Loucy (cell line): ENCODE data around the gene RCE1.

Source experiments
- H2AFZ ChIP-seq: fragments of 200-600 bp; sonication (generic); 2 replicates; pipeline ENCODE4 v1.6.0; 2016; ENCODE audit warnings: antibody characterized with exemption, mild to moderate bottlenecking, low read length, moderate library complexity
- H3F3A ChIP-seq: fragments of 200-600 bp; 2 replicates; pipeline ENCODE4 v1.6.0; 2016; ENCODE audit warnings: antibody characterized with exemption, low read depth, mild to moderate bottlenecking
- H3K27me3 ChIP-seq: fragments of 200-600 bp; sonication (generic); 2 replicates; pipeline ENCODE4 v1.6.1; 2014; ENCODE audit warnings: low read length, mild to moderate bottlenecking; ENCODE audit not compliant: insufficient read depth, poor library complexity, severe bottlenecking
- H3K36me3 ChIP-seq: fragments of 200-600 bp; sonication (generic); 2 replicates; pipeline ENCODE4 v1.6.1; 2016; ENCODE audit warnings: low read length; ENCODE audit not compliant: insufficient read depth
- H3K4me1 ChIP-seq: fragments of 200-600 bp; sonication (generic); 2 replicates; pipeline ENCODE4 v1.5.1; 2014; ENCODE audit warnings: low read length, mild to moderate bottlenecking; ENCODE audit not compliant: insufficient read depth, poor library complexity, severe bottlenecking
- H3K4me2 ChIP-seq: fragments of 200-600 bp; sonication (generic); 2 replicates; pipeline ENCODE4 v1.6.0; 2014; ENCODE audit warnings: antibody characterized with exemption, low read length, low read depth, mild to moderate bottlenecking; ENCODE audit not compliant: poor library complexity, severe bottlenecking
- H3K4me3 ChIP-seq: fragments of 200-600 bp; sonication (generic); 2 replicates; pipeline ENCODE4 v1.5.1; 2014; ENCODE audit warnings: low read length, mild to moderate bottlenecking, mixed read lengths; ENCODE audit not compliant: poor library complexity, severe bottlenecking
- H3K79me2 ChIP-seq: fragments of 200-600 bp; sonication (generic); 2 replicates; pipeline ENCODE4 v1.6.1; 2014; ENCODE audit warnings: low read length; ENCODE audit not compliant: insufficient read depth
- H3K9ac ChIP-seq: fragments of 200-600 bp; sonication (generic); 2 replicates; pipeline ENCODE4 v1.6.0; 2014; ENCODE audit warnings: mild to moderate bottlenecking, low read depth, low read length, moderate library complexity; ENCODE audit not compliant: poor library complexity, severe bottlenecking
- H3K9me2 ChIP-seq: fragments of 200-600 bp; sonication (generic); replicated peaks from 2 replicates; pipeline ENCODE4 v1.6.1; 2016; ENCODE audit warnings: low read depth, low read length, mixed read lengths
- H3K9me3 ChIP-seq: fragments of 200-600 bp; sonication (generic); 2 replicates; pipeline ENCODE4 v1.6.1; 2014; ENCODE audit warnings: mild to moderate bottlenecking, antibody characterized with exemption, low read length, low read depth; ENCODE audit not compliant: insufficient read depth
- H4K20me1 ChIP-seq: fragments of 200-600 bp; sonication (generic); 2 replicates; pipeline ENCODE4 v1.6.0; 2014; ENCODE audit warnings: antibody characterized with exemption, low read length, mild to moderate bottlenecking; ENCODE audit not compliant: insufficient read depth, poor library complexity, severe bottlenecking
- EZH2phosphoT487 ChIP-seq: fragments of 200-600 bp; IDR thresholded peaks from 2 replicates; pipeline ENCODE4 v1.6.1; 2018; ENCODE audit warnings: antibody characterized with exemption, mild to moderate bottlenecking, moderate library complexity, borderline replicate concordance
- TF ChIP-seq, protein P1 (sequence below): fragments of 200-600 bp; sonication (generic); conservative IDR thresholded peaks from 2 replicates; pipeline ENCODE4 v1.5.1; 2014; ENCODE audit warnings: mild to moderate bottlenecking, antibody characterized with exemption, low read length

Gene RCE1

DNA sequence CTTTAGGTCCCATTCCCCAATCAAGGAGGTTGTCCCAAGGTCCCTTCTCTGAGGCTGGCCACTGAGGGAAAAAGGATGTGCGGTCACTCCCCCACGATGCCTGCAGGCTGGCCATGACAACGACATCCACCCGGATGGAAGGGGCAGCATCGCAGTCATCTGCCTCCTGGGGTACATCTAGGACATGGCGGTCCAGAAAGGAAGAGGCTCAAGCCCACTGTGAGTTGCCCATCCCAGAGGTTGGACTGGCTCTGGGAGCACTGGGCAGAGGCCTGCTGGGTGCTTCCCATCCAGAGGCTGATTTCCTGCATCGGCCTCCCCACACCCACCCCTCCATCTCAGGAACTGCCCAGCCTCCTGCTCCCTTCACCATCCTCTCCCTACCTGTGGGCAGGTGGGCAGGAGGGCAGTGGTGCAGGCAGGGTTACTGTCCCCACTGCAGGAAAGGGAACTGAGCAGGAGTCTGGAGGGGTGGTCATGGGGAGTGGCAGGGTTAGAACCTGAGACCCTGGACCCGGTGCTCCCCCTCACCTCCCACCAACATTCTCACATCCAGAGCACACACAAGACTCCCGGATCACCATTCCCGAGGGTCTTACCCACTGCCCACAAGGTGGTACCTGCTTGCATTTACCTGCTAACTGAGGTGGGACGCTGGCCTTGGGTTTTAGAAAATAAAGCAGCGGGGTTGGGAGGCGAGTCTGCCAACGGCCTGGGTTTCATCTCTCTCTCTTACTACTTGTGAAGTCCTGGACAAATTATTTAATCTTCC is 4.4 kb downstream of the RCE1 start:
- Histone ChIP-seq H2AFZ (no peak overlapping the region), H3K9ac (no peak overlapping the region), H3F3A (0 out of 2 replicates have a peak, but pooled peaks cover under 1% of the 10 kb centered on the region), H3K79me2 (peaks cover 31% of the 10 kb centered on the region), H4K20me1 (peaks cover 13% of the 10 kb centered on the region), H3K27me3 (no peaks in the 10 kb centered on the region), H3K36me3 (peaks cover 17% of the 10 kb centered on the region; the same call in 1 of the 2 replicates), H3K4me2 (no peak overlapping the region), H3K9me2 (no peaks in the 10 kb centered on the region), H3K4me3 (no peak overlapping the region), H3K4me1 (peaks cover 12% of the 10 kb centered on the region), H3K9me3 (no peaks in the 10 kb centered on the region)
- TF ChIP-seq EZH2phosphoT487: no peak
- TF ChIP-seq, protein P1, sequence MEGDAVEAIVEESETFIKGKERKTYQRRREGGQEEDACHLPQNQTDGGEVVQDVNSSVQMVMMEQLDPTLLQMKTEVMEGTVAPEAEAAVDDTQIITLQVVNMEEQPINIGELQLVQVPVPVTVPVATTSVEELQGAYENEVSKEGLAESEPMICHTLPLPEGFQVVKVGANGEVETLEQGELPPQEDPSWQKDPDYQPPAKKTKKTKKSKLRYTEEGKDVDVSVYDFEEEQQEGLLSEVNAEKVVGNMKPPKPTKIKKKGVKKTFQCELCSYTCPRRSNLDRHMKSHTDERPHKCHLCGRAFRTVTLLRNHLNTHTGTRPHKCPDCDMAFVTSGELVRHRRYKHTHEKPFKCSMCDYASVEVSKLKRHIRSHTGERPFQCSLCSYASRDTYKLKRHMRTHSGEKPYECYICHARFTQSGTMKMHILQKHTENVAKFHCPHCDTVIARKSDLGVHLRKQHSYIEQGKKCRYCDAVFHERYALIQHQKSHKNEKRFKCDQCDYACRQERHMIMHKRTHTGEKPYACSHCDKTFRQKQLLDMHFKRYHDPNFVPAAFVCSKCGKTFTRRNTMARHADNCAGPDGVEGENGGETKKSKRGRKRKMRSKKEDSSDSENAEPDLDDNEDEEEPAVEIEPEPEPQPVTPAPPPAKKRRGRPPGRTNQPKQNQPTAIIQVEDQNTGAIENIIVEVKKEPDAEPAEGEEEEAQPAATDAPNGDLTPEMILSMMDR: no peak

DNA sequence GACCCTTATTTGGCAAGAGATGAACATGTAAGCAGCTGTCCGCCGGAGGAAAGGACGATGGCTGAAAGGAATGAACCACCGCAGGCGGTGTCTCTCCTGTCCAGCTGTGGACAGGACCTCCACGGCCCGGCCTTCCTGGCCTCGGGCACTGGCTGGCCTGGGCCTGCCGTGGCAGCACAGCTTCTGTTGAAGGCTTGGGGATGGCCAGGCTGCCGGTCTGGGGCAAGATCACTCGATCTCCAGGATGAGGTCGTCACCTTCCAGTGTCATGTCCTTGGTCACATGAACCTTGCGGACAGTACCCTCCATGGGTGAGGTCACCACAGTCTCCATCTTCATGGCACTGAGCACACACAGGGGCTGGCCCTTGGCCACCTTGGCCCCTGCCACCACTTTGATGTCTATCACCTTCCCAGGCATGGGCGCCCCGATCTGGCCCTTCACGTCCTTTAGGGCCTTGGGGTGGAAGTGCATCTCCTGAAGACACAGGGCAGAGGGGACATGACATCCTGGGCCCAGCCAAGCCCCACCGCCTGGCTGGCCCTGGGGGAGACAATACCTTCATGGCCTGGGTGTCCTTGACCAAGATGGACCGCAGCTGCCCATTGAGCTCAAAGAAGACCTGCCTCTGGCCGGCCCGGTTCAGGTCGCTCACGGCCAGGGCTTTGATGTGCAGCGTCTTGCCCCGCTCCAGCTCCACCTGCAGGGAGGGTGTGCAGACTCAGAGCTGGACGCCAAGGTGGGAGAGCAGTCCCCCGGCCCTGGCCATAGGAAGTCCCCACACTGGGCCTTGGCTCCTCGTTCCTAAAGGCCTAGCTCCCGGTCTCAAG is 5.6 kb downstream of the RCE1 start:
- H3K4me2 ChIP-seq: no peak overlapping the region
- H3K27me3 ChIP-seq: no peaks in the 10 kb centered on the region
- H3K9ac ChIP-seq: no peak overlapping the region
- peaks cover 8% of the 10 kb centered on the region for H4K20me1 ChIP-seq
- no peaks in the 10 kb centered on the region for H3F3A ChIP-seq
- H3K4me1 ChIP-seq: peaks cover 12% of the 10 kb centered on the region
- H3K9me3 ChIP-seq: no peaks in the 10 kb centered on the region
- no peaks in the 10 kb centered on the region for H3K9me2 ChIP-seq
- TF ChIP-seq EZH2phosphoT487: no peak
- TF ChIP-seq, protein P1: no peak
- H3K79me2 ChIP-seq: peaks cover 24% of the 10 kb centered on the region
- H3K4me3 ChIP-seq: no peak overlapping the region
- H2AFZ ChIP-seq: no peak overlapping the region
- H3K36me3 ChIP-seq: peaks cover 17% of the 10 kb centered on the region; the same call in 1 of the 2 replicates

DNA sequence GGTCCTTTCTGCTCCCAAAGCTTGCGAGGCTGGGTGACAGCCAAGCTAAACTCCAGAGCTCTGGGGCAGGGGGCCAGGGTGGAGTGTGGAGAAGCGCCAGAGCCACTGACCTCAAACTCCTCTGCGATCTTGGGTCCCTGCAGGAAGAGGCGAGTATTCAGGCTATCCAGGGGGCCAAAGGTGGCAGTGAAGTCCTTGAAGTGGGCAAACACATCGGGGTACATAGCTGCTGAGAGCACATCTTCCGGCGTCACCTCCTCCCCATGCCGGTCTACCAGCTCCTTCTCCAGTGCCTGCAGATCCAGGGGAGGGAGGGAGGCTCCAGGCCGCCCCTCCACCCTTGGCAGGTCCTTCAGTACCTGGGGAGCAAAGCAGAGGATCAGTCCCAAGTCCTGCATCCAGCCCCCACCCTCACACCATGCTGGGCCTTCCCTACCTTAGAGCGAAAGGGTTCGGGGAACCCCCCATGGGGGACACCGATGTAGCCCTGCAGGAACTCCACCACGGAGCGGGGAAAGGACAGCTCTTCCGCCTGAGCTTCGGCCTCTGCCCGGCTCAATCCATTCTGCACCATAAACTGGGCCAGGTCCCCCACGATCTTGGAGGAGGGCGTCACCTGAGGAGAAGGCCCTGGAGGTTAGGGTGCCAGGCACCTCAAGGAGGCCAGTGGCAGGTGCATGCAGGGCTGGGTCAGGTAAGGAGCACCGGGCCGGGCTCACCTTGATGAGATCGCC is 6.4 kb downstream of the RCE1 start:
- Histone ChIP-seq H3K4me1 (peaks cover 7% of the 10 kb centered on the region), H2AFZ (no peak overlapping the region), H3K9me2 (no peaks in the 10 kb centered on the region), H3K4me2 (no peak overlapping the region), H3F3A (no peaks in the 10 kb centered on the region), H3K9ac (no peak overlapping the region), H3K27me3 (no peaks in the 10 kb centered on the region), H3K4me3 (no peak overlapping the region), H4K20me1 (peaks cover under 1% of the 10 kb centered on the region), H3K36me3 (peaks cover 17% of the 10 kb centered on the region; the same call in 1 of the 2 replicates), H3K79me2 (peaks cover 16% of the 10 kb centered on the region), H3K9me3 (no peaks in the 10 kb centered on the region)
- TF ChIP-seq EZH2phosphoT487: no peak
- TF ChIP-seq, protein P1: no peak
